CD4-positive, alpha-beta T cell treated with Interferon alpha-2 for 1 hour (primary cell): ENCODE data around the gene SPATC1L.
"Not testable (repeated sequence)": the region's sequence is repeated elsewhere in the genome, so short reads cannot be mapped to it uniquely, and the experiment has no call there.

ENCODE experiments used
- DNase-seq, 2 donors: peaks; one replicate each; pipeline ENCODE4 v3.0.0-alpha.2; 2020 to 2022

SPATC1L gene

DNA sequence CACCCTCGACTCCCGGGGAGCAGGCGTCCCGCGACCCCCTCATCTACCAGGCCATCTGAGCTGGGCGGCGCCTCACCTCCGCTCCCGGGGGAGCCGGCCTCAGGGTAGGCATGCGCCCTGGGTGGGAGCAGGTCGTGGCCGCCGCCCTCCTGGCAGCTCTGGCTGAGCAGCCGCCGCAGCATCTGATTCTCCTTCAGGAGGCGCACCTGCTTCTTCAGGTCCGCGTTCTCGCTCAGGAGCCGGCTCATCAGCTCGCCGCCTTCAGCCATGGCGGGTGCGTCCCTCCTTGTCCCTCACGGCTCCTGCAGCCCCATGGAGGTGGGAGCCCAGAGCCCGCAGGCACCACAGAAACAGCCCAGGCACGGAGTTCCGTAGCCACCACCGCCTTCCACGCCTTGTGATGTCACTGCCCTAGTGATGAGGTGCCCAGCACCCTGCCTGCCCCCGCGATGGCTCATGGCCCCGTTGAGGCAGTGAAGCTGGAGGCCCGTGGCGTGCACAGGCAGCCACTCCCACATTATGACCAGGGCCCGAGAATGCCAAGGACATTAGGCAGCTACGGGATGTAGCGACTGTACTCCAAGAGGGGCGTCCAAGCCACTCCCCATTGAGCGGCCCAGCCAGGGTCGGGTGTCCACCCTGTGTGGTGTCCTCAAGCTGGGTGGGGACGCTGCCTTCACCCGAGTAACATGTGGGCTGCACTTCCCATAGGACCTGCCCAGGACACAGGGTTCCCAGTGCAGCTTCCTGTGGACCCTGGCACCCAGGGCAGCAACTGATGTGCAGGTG lies 1.5 kb downstream of the SPATC1L start:
- DNase-seq: no peak

GRCh38 chr21:46181953-46182547 lies 2.2 kb downstream of the SPATC1L start:
- DNase-seq: no peak

DNA sequence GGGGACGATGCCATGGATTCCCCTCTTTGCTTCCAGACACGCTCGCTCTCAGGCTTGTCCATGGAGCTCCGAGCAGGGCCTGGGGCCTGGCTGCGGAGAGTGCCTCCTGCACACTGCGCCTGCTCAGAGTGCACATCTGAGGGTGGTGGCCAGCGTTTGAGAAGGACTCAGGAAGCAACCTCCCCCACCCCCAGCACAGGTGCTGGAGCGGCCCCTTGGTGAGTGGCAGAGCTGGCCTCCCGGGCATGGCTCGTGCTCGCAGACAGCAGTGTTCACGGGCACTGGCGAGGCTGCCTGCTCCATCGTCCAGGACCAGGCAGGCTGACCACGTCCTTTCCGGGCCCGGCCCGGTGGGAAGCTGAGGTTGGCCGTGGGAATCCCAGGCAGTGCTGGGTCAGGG lies 2.8 kb downstream of the SPATC1L start:
- DNase-seq: no peak

GRCh38 chr21:46180778-46181391 lies 3.4 kb downstream of the SPATC1L start:
- no peak for DNase-seq

DNA sequence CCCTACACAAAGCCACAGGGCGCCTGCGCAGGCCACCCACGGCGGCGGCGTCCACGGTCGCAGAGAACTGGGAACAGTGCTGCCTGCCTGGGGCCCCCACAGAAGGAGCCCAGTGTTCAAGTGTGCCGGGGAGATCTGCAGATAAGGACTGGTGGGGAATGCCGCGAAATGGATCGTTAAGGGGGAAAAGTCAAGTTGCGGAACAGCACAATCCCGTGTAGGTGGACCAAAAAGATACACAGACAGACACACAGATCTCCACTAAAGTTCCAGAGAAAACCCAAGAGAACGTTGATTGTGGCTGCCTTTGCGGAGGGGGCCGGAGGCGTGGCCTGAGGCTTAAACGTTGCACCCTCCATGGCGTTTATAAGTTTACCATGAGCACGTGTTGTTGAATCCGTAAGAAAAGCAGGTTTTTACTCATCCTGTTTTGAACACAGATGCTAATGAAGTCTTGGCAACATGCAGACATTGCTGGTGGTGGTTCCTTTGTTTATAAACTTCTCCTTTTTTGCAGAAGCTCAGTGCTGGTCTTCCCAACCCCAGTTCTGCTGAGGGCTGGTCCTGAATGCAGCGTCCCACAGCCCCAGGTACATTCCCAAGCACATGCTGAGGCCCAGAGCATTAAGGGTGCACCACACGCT lies 4.1 kb downstream of the SPATC1L start:
- no peak for DNase-seq

DNA sequence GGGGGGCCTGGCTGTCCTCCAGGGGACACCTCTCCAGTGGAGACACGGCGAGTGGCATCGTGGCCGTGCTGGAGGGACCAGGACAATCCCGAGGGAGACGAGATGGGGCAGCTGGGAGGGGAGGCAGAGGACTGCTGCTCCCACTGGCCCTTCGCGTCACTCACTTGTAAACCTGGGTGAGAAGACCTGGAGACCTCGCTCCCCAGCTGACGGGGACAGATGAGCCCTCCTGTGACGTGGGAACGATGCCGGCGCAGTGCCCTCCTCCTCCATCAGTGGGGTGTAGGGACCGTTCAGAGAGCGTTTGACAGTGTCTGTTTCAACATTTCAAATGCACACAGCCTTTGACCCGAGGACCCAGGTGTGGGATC lies 4.6 kb downstream of the SPATC1L start:
- DNase-seq: no peak

DNA sequence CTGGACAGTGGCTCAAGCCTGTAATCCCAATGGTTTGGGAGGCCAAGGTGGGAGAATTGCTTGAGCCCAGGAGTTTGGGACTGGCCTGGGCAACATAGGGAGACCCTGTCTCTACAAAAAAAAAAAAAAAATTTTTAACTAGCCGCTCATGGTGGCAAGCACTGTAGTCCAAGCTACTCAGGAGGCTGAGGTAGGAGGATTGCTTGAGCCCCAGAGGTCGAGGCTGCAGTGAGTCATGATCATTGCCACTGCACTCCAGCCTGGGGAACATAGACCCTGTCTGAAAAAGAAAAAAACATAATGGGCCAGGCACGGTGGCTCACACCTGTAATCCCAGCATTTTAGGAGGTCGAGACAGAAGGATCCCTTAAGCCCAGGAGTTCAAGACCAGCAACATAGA lies 5.3 kb downstream of the SPATC1L start:
- DNase-seq: no peak

DNA sequence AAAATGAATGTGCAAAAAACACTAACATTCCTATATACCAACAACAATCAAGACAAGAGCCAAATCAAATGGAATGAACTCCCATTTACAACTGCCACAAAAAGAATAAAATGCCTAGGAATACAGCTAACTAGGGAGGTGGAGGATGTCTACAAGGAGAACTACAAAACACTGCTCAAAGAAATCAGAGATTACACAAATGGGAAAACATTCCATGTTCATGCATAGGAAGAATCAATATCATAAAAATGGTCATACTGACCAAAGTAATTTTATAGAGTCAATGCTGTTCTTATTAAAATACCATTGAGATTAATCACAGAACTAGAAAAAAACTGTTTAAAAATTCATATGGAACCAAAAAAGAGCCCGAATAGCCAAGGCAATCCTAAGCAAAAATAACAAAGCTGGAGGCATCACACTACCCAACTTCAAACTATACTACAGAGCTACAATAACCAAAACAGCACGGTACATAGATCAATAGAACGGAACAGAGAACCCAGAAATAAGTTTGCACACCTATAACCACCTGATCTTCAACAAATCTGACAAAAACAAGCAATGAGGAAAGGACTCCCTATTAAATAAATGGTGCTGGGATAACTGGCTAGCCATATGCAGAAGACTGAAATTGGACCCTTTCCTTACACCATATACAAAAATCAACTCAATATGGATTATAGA lies 7.7 kb downstream of the SPATC1L start:
- DNase-seq: not testable (repeated sequence)

DNA sequence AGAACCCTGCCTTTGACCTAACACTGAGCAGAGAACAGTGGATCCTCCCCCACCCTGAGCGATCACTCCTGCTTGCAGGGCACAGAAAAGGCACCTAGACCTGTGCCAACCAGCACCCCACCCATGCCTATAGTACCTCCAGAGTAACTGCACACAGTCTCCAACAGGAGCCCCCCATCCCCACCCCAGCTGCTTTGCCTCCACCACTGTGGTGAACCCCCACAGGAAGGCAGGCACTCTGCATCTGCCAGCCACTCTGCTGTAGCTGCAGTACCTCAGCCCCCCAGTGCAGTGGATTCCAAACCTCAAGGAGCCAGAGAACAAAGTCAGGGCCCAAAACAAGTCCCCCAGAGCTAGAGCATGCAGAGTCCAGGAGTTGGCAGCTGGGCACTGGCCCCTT lies 10.7 kb downstream of the SPATC1L start:
- no peak for DNase-seq

DNA sequence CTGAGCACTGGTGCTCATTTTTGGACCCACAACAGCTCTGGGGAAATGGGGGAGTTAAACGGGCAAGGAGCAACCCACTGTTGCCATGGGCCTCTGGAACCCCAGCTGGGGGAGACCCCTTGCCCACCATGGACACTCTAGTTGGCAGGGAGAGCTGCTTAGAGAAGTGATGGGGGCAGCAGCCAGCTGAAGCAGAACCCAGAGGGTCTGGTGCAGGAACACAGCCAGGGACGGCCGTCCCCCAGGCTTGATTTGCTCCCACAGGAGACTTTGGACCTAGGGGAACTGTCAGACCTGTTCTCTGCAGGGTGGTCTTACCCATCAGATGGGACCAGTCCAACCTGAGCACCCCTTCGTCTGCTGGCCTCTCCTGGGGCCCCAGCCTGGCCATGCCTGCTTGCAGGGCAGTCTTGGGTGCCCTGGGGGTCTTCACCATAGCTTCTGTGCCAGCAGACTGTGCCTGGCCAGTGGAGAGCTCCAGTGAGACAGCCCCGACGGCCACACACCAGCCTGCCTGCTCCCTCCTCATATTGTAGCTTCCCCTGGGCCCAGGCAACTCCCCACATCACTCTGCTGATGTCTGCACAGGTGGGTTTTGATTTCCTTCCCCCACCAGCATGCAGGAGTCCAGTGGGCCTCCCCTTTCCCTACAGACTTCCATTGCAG lies 11.3 kb downstream of the SPATC1L start:
- no peak for DNase-seq

- no peak for DNase-seq
Measured at GRCh38 chr21:46171996-46172862, 12.0 kb downstream of the SPATC1L start.

DNA sequence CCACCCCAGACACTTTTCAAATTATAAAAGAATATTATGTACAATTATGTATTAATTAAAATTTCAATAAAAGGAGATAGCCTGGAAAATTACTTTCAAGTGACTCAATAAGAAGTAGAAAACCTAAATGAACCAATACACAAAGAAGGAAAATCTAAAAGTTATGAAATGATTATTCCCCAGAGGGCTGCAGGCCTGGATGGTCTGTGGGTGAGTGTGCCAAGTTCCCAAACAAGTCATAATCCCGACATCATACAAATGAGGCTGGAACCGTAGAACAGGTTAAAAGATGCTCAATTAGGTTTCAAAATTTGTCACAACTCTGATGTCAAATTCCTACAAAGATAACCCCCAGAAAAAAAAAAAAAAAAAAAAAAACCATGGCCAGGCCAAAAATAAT lies 12.7 kb downstream of the SPATC1L start:
- DNase-seq: no peak

DNA sequence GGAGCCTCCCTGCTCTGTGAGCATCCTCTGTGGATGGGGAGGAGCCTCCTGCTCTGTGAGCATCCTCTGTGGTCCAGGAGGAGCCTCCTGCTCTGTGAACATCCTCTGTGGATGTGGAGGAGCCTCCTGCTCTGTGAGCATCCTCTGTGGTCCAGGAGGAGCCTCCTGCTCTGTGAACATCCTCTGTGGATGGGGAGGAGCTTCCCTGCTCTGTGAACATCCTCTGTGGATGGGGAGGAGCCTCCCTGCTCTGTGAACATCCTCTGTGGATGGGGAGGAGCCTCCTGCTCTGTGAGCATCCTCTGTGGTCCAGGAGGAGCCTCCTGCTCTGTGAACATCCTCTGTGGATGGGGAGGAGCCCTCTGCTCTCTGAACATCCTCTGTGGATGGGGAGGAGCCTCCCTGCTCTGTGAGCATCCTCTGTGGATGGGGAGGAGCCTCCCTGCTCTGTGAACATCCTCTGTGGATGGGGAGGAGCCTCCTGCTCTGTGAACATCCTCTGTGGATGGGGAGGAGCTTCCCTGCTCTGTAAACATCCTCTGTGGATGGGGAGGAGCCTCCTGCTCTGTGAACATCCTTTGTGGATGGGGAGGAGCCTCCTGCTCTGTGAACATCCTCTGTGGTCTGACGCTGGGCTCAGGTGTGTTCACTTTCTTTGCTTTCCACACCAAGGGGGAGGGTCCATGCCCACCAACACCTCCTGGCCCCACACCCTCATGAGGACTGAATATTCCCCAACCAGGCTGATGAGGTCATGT lies 13.6 kb downstream of the SPATC1L start:
- peak; percentile 58 to 62 for DNase-seq

GRCh38 chr21:46168659-46169386 lies 15.4 kb downstream of the SPATC1L start:
- no peak for DNase-seq

- DNase-seq: no peak
Measured at GRCh38 chr21:46168238-46168637, 16.0 kb downstream of the SPATC1L start.

GRCh38 chr21:46165098-46165497 lies 19.2 kb downstream of the SPATC1L start:
- no peak for DNase-seq

GRCh38 chr21:46163380-46163779 lies 20.9 kb downstream of the SPATC1L start:
- DNase-seq: no peak

DNA sequence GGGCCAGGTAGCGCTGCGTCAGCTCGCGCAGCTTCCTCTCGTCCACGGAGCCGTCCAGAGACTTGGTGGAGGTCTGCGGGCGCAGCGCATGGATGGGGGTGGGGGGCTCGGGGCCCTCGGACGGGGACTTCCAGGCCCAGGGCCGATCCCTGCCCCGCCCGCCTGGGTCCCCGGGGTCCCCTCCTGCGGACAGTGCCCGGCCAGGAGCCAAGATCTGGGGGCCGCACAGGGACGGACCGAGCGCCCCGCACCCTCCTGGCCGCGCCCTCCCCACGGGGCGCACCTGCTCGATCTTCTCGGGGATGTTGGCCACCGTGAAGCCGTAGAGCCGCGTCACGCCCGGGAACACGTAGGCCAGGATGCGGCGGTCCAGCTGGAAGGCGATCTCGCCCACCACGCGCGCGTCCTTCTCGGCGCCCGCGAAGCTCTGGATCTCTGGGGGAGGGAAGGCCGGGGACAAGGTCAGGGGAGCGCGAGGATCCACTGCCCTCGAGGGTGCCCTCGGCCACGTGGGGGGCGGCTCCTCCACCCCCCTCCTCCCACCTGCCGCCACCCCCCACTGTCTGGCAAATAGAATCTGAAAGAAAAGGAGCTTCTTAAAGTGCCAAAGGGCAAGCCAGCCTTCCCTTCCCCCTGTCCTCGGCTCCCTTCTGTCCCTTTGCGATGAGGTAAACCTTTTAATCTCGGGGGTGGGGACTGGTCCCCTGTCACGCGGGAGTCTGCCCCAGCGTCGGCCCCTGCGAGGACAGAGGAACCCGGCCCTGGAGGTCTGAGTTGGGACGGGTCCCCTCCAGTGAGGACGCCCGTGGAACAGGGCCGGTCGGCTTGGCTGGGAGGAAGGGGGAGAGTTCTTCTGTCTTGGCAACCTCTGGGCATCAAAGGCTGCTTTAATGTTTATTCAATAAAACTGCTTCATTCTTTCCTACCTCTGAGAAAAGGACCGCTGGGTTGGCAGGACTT lies 22.3 kb downstream of the SPATC1L start:
- DNase-seq: no peak
